Neural progenitor cell (in vitro differentiated cells): ENCODE measurements around the gene ANKRD1. TPM values are rescaled to one million over a fixed set of nuclear protein-coding genes. Genes with fewer than 3 reads are reported as not detected.

Source experiments
- DNase-seq: peaks from one replicate; pipeline ENCODE4 v3.0.0-alpha.2; 2016; ENCODE audit warnings: low spot score
- H2AFZ ChIP-seq: fragments of 200-600 bp; sonication (generic); replicated peaks from 2 replicates; pipeline ENCODE4 v1.6.1; 2016; ENCODE audit warnings: antibody characterized with exemption
- H3F3A ChIP-seq: fragments of 200-600 bp; sonication (generic); 2 replicates; pipeline ENCODE4 v1.6.1; 2016; ENCODE audit warnings: antibody characterized with exemption, low read depth
- H3K27ac ChIP-seq: fragments of 200-600 bp; sonication (generic); 2 replicates; pipeline ENCODE4 v1.5.1; 2016; ENCODE audit warnings: mild to moderate bottlenecking
- H3K27me3 ChIP-seq: fragments of 200-600 bp; sonication (generic); 2 replicates; pipeline ENCODE4 v1.6.1; 2016; ENCODE audit warnings: mild to moderate bottlenecking, moderate library complexity
- H3K36me3 ChIP-seq: fragments of 200-600 bp; sonication (generic); 2 replicates; pipeline ENCODE4 v1.5.1; 2016
- H3K4me1 ChIP-seq: fragments of 200-600 bp; sonication (generic); 2 replicates; pipeline ENCODE4 v1.6.1; 2016; ENCODE audit warnings: mixed run types
- H3K4me2 ChIP-seq: fragments of 200-600 bp; sonication (generic); 2 replicates; pipeline ENCODE4 v1.6.1; 2016
- H3K4me3 ChIP-seq: fragments of 200-600 bp; sonication (generic); 2 replicates; pipeline ENCODE4 v1.5.1; 2016
- H3K79me2 ChIP-seq: fragments of 200-600 bp; sonication (generic); 2 replicates; pipeline ENCODE4 v1.6.1; 2016; ENCODE audit warnings: low read depth
- H3K9ac ChIP-seq: fragments of 200-600 bp; sonication (generic); 2 replicates; pipeline ENCODE4 v1.6.1; 2016
- H3K9me3 ChIP-seq: fragments of 200-600 bp; sonication (generic); 2 replicates; pipeline ENCODE4 v1.5.1; 2016; ENCODE audit warnings: low read depth
- H4K20me1 ChIP-seq: fragments of 200-600 bp; sonication (generic); 2 replicates; pipeline ENCODE4 v1.6.1; 2016; ENCODE audit warnings: low read depth
- H3K27ac Mint-ChIP-seq: 3 replicates; pipeline ENCODE4 v1.8.0; 2021; ENCODE audit warnings: mixed read lengths
- H3K27me3 Mint-ChIP-seq: 2 replicates; pipeline ENCODE4 v1.8.0; 2022; ENCODE audit warnings: low read depth, mild to moderate bottlenecking, inconsistent platforms, moderate library complexity, mixed read lengths; ENCODE audit not compliant: insufficient read depth
- H3K36me3 Mint-ChIP-seq: 3 replicates; pipeline ENCODE4 v1.8.0; 2021; ENCODE audit warnings: mixed read lengths
- H3K4me1 Mint-ChIP-seq: 3 replicates; pipeline ENCODE4 v1.8.0; 2021; ENCODE audit warnings: mixed read lengths
- H3K4me3 Mint-ChIP-seq: 3 replicates; pipeline ENCODE4 v1.8.0; 2021; ENCODE audit warnings: mild to moderate bottlenecking, moderate library complexity, mixed read lengths
- H3K9me3 Mint-ChIP-seq: 3 replicates; pipeline ENCODE4 v1.8.0; 2020; ENCODE audit warnings: mixed read lengths
- EZH2 ChIP-seq: fragments of 200-600 bp; sonication (generic); IDR thresholded peaks from 2 replicates; pipeline ENCODE4 v1.6.1; 2017; ENCODE audit warnings: antibody characterized with exemption, mild to moderate bottlenecking, moderate library complexity
- EZH2phosphoT487 ChIP-seq: fragments of 200-600 bp; sonication (generic); IDR thresholded peaks from 2 replicates; pipeline ENCODE4 v1.6.1; 2017; ENCODE audit warnings: antibody characterized with exemption
- total RNA-seq: library from RNA; depleted of rRNA; stranded (reverse); fragments of >200 nt; gene quantifications from 2 replicates; pipeline ENCODE4 v1.2.3, GENCODE V29; 2015; ENCODE audit warnings: low replicate concordance
- TF ChIP-seq, protein P1 (sequence below): fragments of 200-600 bp; sonication (generic); IDR thresholded peaks from 2 replicates; pipeline ENCODE4 v1.5.1; 2017; ENCODE audit warnings: antibody characterized with exemption, mild to moderate bottlenecking

ANKRD1 gene
- total RNA-seq, 1 donor from 2014 or later: 1.2 TPM

DNA sequence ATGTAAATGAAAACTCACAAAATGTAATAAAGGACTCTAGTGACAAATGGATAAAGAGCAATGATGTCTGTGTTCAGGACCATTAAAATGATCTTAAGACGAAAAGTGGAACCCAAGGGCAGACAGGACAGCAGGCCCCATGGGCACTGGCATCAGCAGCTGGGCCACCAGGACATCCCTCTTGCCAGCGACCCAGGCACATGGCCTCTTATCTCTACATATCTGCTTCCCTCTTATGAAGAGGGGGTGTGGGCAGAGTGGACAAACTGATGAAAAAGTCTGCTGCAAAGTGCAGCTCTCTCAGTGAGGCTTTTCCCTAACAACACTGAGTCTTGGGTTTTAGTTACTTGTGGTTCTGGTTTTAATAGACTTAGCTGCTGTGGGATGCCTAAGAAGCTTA is 44.8 kb upstream of the ANKRD1 start:
- Histone ChIP-seq H3K79me2 (no peaks in the 10 kb centered on the region), H3K9ac (no peak overlapping the region), H3K4me3 (no peak overlapping the region), H3K4me1 (no peaks in the 10 kb centered on the region), H3K9me3 (no peaks in the 10 kb centered on the region), H4K20me1 (no peaks in the 10 kb centered on the region), H3K36me3 (no peaks in the 10 kb centered on the region), H3F3A (no peaks in the 10 kb centered on the region), H2AFZ (no peak overlapping the region), H3K27ac (no peak overlapping the region), H3K27me3 (no peaks in the 10 kb centered on the region), H3K4me2 (no peak overlapping the region)
- Mint-ChIP-seq H3K27me3 (peaks cover 3% of the 10 kb centered on the region), H3K4me1 (no peaks in the 10 kb centered on the region), H3K36me3 (no peaks in the 10 kb centered on the region), H3K4me3 (no peak overlapping the region), H3K27ac (no peak overlapping the region), H3K9me3 (no peaks in the 10 kb centered on the region)
- no peak for TF ChIP-seq EZH2
- TF ChIP-seq, protein P1, sequence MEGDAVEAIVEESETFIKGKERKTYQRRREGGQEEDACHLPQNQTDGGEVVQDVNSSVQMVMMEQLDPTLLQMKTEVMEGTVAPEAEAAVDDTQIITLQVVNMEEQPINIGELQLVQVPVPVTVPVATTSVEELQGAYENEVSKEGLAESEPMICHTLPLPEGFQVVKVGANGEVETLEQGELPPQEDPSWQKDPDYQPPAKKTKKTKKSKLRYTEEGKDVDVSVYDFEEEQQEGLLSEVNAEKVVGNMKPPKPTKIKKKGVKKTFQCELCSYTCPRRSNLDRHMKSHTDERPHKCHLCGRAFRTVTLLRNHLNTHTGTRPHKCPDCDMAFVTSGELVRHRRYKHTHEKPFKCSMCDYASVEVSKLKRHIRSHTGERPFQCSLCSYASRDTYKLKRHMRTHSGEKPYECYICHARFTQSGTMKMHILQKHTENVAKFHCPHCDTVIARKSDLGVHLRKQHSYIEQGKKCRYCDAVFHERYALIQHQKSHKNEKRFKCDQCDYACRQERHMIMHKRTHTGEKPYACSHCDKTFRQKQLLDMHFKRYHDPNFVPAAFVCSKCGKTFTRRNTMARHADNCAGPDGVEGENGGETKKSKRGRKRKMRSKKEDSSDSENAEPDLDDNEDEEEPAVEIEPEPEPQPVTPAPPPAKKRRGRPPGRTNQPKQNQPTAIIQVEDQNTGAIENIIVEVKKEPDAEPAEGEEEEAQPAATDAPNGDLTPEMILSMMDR: no peak
- no peak for TF ChIP-seq EZH2phosphoT487
- DNase-seq: no peak

DNA sequence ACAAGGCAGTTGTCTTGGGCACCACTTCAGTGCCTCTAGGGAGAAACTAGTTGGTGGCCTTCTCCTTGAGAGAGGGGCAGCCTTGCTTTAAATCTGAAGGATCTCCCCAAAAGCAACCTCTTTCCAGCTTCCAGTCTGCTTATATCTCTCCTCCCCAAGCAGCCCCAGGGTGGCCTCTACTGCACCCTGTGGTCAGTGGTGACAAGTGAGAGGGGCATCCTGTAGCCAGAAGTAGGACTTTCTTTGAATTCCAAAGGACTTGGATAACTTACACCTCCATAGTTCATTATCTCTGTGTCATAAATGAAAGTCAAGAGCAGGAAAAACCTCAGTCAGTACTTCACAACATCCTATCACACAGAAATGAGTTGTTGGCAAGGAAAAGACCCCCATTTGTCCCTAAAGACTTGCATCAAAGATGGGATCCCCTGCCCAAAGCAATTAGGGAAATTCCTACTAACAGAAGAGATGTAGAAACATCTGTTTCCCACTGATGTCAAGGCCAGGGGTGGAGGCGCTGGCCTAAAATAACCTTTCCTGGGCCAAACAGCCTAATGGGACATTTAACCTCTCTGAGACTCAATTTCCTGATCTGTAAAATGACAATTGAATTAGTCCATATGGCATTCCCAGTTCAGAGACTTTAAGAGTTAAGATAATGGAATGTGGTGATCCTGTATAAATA is 44.0 kb upstream of the ANKRD1 start:
- no peaks in the 10 kb centered on the region for H4K20me1 ChIP-seq
- no peaks in the 10 kb centered on the region for H3K4me1 ChIP-seq
- Mint-ChIP-seq H3K27ac (no peak overlapping the region), H3K36me3 (no peaks in the 10 kb centered on the region), H3K9me3 (no peaks in the 10 kb centered on the region), H3K27me3 (peaks cover 3% of the 10 kb centered on the region), H3K4me3 (no peak overlapping the region), H3K4me1 (no peaks in the 10 kb centered on the region)
- H3K79me2 ChIP-seq: no peaks in the 10 kb centered on the region
- H3K27ac ChIP-seq: no peak overlapping the region
- no peak overlapping the region for H3K4me2 ChIP-seq
- no peaks in the 10 kb centered on the region for H3K9me3 ChIP-seq
- DNase-seq: no peak
- no peak overlapping the region for H2AFZ ChIP-seq
- H3K9ac ChIP-seq: no peak overlapping the region
- no peaks in the 10 kb centered on the region for H3F3A ChIP-seq
- H3K36me3 ChIP-seq: no peaks in the 10 kb centered on the region
- H3K4me3 ChIP-seq: no peak overlapping the region
- TF ChIP-seq EZH2phosphoT487 (no peak), EZH2 (no peak)
- TF ChIP-seq, protein P1: no peak
- no peaks in the 10 kb centered on the region for H3K27me3 ChIP-seq

DNA sequence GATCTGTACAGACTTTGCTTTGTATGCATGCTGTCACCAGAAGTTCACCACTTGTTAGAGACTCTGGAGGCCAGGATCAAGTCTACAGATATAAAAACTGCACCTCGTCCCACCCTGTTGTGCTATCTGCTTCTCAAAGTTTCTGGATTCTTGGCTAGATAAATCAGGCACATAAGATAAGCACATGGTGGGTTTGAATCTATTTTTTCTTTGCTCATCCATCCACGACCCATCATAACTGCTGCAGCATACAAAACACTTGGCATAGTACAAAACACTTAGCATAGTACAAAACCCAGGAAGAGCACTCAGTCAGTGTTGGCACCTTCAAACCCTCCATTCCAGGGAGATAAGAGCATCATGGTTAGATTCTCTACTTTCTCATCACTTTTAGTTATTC is 42.4 kb upstream of the ANKRD1 start:
- TF ChIP-seq, protein P1: no peak
- no peak for TF ChIP-seq EZH2phosphoT487
- no peak for TF ChIP-seq EZH2
- Mint-ChIP-seq H3K27ac (no peak overlapping the region), H3K36me3 (no peaks in the 10 kb centered on the region), H3K4me1 (no peaks in the 10 kb centered on the region), H3K4me3 (no peak overlapping the region), H3K9me3 (no peaks in the 10 kb centered on the region), H3K27me3 (peaks cover 3% of the 10 kb centered on the region)
- no peaks in the 10 kb centered on the region for H3K4me1 ChIP-seq
- no peak for DNase-seq
- no peaks in the 10 kb centered on the region for H3K9me3 ChIP-seq
- H3K36me3 ChIP-seq: no peaks in the 10 kb centered on the region
- no peak overlapping the region for H3K4me3 ChIP-seq
- no peaks in the 10 kb centered on the region for H4K20me1 ChIP-seq
- H3K4me2 ChIP-seq: no peak overlapping the region
- no peaks in the 10 kb centered on the region for H3F3A ChIP-seq
- H3K9ac ChIP-seq: no peak overlapping the region
- no peaks in the 10 kb centered on the region for H3K79me2 ChIP-seq
- H2AFZ ChIP-seq: no peak overlapping the region
- H3K27ac ChIP-seq: no peak overlapping the region
- H3K27me3 ChIP-seq: no peaks in the 10 kb centered on the region
